Activated CD8-positive, alpha-beta memory T cell treated with anti-CD3 and anti-CD28 coated beads, Interleukin-2, amount 50 U/mL, for 1 hour (primary cell): ENCODE results near the gene KRT23.

Experiments
- DNase-seq: peaks from one replicate; pipeline ENCODE4 v3.0.0-alpha.2; 2020; ENCODE audit errors: extremely low read depth

KRT23 gene

GRCh38 chr17:40909755-40910154, 27.7 kb downstream of the KRT23 start:
- no peak for DNase-seq

- DNase-seq = peak; percentile 45
Observed at GRCh38 chr17:40909351-40909750, 28.1 kb downstream of the KRT23 start.

GRCh38 chr17:40906613-40907012, 30.8 kb downstream of the KRT23 start:
- no peak for DNase-seq

- no peak for DNase-seq
Observed at GRCh38 chr17:40905370-40905769, 32.1 kb downstream of the KRT23 start.

GRCh38 chr17:40903129-40903847, 34.2 kb downstream of the KRT23 start:
- no peak for DNase-seq

- no peak for DNase-seq
Observed at GRCh38 chr17:40902498-40902897, 34.9 kb downstream of the KRT23 start.

- no peak for DNase-seq
Observed at GRCh38 chr17:40901981-40902474, 35.4 kb downstream of the KRT23 start.

- DNase-seq = no peak
Observed at GRCh38 chr17:40900809-40901356, 36.6 kb downstream of the KRT23 start.

- no peak for DNase-seq
Observed at GRCh38 chr17:40896916-40897455, 40.5 kb downstream of the KRT23 start.

- no peak for DNase-seq
Observed at GRCh38 chr17:40895106-40895730, 42.2 kb downstream of the KRT23 start.

GRCh38 chr17:40888196-40888720, 49.2 kb downstream of the KRT23 start:
- DNase-seq = no peak

- no peak for DNase-seq
Observed at GRCh38 chr17:40886090-40886489, 51.4 kb downstream of the KRT23 start.

- no peak for DNase-seq
Observed at GRCh38 chr17:40884708-40885512, 52.5 kb downstream of the KRT23 start, which contains the start of gene KRT20. KRT20 (minus strand) TSS chr17:40885242; CDS start chr17:40885185, 57 bp downstream.

GRCh38 chr17:40883626-40884334, 53.7 kb downstream of the KRT23 start:
- no peak for DNase-seq

GRCh38 chr17:40883031-40883430, 54.4 kb downstream of the KRT23 start:
- no peak for DNase-seq

- DNase-seq = no peak
Observed at GRCh38 chr17:40879026-40879425, 58.4 kb downstream of the KRT23 start.

- no peak for DNase-seq
Observed at GRCh38 chr17:40878044-40878443, 59.4 kb downstream of the KRT23 start.

GRCh38 chr17:40873801-40874200, 63.6 kb downstream of the KRT23 start:
- no peak for DNase-seq

GRCh38 chr17:40873255-40873654, 64.2 kb downstream of the KRT23 start:
- no peak for DNase-seq
